Effector memory CD4-positive, alpha-beta T cell (primary cell): ENCODE measurements around the gene EFCAB14.
A peak's percentile ranks its signal among the peaks of the same experiment; 100 is the strongest.

Source experiments
- DNase-seq, 3 donors: peaks; one replicate each; pipeline ENCODE4 v3.0.0-alpha.2; 2020
- H3K27ac ChIP-seq: 2 replicates; pipeline ENCODE4 v1.7.0; 2013; ENCODE audit warnings: mild to moderate bottlenecking, low read length, moderate library complexity; ENCODE audit not compliant: insufficient read depth, poor library complexity, severe bottlenecking
- H3K27me3 ChIP-seq: replicated peaks from 2 replicates; pipeline ENCODE4 v1.7.0; 2013; ENCODE audit warnings: mild to moderate bottlenecking, low read length; ENCODE audit not compliant: insufficient read depth, control insufficient read depth, poor library complexity, severe bottlenecking
- H3K36me3 ChIP-seq: 2 replicates; pipeline ENCODE4 v1.7.0; 2013; ENCODE audit warnings: mild to moderate bottlenecking, low read length, moderate library complexity; ENCODE audit not compliant: control insufficient read depth, insufficient read depth
- H3K4me1 ChIP-seq: 2 replicates; pipeline ENCODE4 v1.7.0; 2013; ENCODE audit warnings: low read length, mild to moderate bottlenecking; ENCODE audit not compliant: control insufficient read depth, insufficient read depth, poor library complexity, severe bottlenecking
- H3K4me3 ChIP-seq: 2 replicates; pipeline ENCODE4 v1.7.0; 2013; ENCODE audit warnings: low read length, low read depth, mild to moderate bottlenecking; ENCODE audit not compliant: insufficient read depth, poor library complexity, severe bottlenecking
- H3K9me3 ChIP-seq: 2 replicates; pipeline ENCODE4 v1.7.0; 2013; ENCODE audit warnings: mild to moderate bottlenecking, low read length, moderate library complexity; ENCODE audit not compliant: control insufficient read depth
- total RNA-seq, 3 donors: gene quantifications; one replicate each; lab custom pipeline; 2026; lab: John Stamatoyannopoulos, UW

EFCAB14 gene
- total RNA-seq, result 103 to 177 (median 125) reads per million in 3 donors

GRCh38 chr1:46718727-46719622 is at the start of gene EFCAB14:
Gene EFCAB14 (minus strand): TSS chr1:46719114. CDS start chr1:46718087, 1,027 bp downstream.
- peak within 1 kb of the TSS; percentile 93 for H3K4me3 ChIP-seq
- H3K4me1 ChIP-seq, result peaks cover 22% of the 10 kb centered on the region
- H3K27ac ChIP-seq, result peak within 1 kb of the TSS; percentile 75
- no peaks in the 10 kb centered on the region for H3K27me3 ChIP-seq
- H3K9me3 ChIP-seq, result no peaks in the 10 kb centered on the region
- peaks cover 11% of the 10 kb centered on the region for H3K36me3 ChIP-seq
- peak; percentile 99 for DNase-seq

GRCh38 chr1:46768445-46768844 is 49.5 kb upstream of the EFCAB14 start:
- Histone ChIP-seq H3K4me3 (no peak overlapping the region), H3K36me3 (no peaks in the 10 kb centered on the region), H3K27ac (no peak overlapping the region), H3K4me1 (no peaks in the 10 kb centered on the region), H3K9me3 (peaks cover 11% of the 10 kb centered on the region), H3K27me3 (peaks cover 3% of the 10 kb centered on the region)
- DNase-seq, result no peak

GRCh38 chr1:46767649-46768282 is 48.9 kb upstream of the EFCAB14 start:
- Histone ChIP-seq H3K27me3 (peaks cover 3% of the 10 kb centered on the region), H3K9me3 (peaks cover 11% of the 10 kb centered on the region), H3K4me1 (no peaks in the 10 kb centered on the region), H3K36me3 (no peaks in the 10 kb centered on the region), H3K4me3 (no peak overlapping the region), H3K27ac (no peak overlapping the region)
- no peak for DNase-seq

- peaks cover 3% of the 10 kb centered on the region for H3K27me3 ChIP-seq
- H3K27ac ChIP-seq, result no peak overlapping the region
- DNase-seq, result no peak
- H3K36me3 ChIP-seq, result no peaks in the 10 kb centered on the region
- H3K4me3 ChIP-seq, result no peak overlapping the region
- no peaks in the 10 kb centered on the region for H3K9me3 ChIP-seq
- no peaks in the 10 kb centered on the region for H3K4me1 ChIP-seq
These were observed 45.5 kb upstream of the EFCAB14 start for GRCh38 chr1:46764402-46764801.

DNA sequence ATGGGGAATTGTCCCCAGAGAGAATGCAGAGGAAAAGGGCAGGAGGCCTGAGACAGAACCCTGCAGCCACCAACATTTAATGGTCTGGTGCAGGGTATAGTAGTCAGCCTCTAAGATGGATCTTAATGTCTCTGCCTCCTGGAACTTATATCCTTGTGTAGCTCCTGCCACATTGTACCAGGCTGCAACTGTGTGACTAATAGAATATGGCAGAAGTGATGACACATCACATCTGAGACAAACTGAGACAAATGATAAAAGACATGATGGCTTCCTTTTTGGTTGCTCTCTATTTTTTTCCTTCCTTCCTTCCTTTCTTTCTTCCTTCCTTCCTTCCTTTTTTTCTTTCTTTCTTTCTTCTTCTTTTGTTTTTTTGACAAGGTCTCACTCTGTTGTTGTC is 42.8 kb upstream of the EFCAB14 start:
- no peak overlapping the region for H3K27ac ChIP-seq
- no peaks in the 10 kb centered on the region for H3K27me3 ChIP-seq
- DNase-seq, result no peak
- H3K4me1 ChIP-seq, result no peaks in the 10 kb centered on the region
- H3K9me3 ChIP-seq, result no peaks in the 10 kb centered on the region
- H3K36me3 ChIP-seq, result no peaks in the 10 kb centered on the region
- H3K4me3 ChIP-seq, result no peak overlapping the region

GRCh38 chr1:46760558-46761166 is 41.7 kb upstream of the EFCAB14 start:
- Histone ChIP-seq H3K4me3 (no peak overlapping the region), H3K27ac (no peak overlapping the region), H3K27me3 (no peaks in the 10 kb centered on the region), H3K9me3 (no peaks in the 10 kb centered on the region), H3K36me3 (no peaks in the 10 kb centered on the region), H3K4me1 (no peaks in the 10 kb centered on the region)
- DNase-seq, result no peak

- no peaks in the 10 kb centered on the region for H3K9me3 ChIP-seq
- no peaks in the 10 kb centered on the region for H3K4me1 ChIP-seq
- no peak overlapping the region for H3K27ac ChIP-seq
- no peak overlapping the region for H3K4me3 ChIP-seq
- no peak for DNase-seq
- H3K36me3 ChIP-seq, result no peaks in the 10 kb centered on the region
- no peaks in the 10 kb centered on the region for H3K27me3 ChIP-seq
These were observed 39.1 kb upstream of the EFCAB14 start for GRCh38 chr1:46757956-46758528.

GRCh38 chr1:46757247-46757955 is 38.5 kb upstream of the EFCAB14 start:
- DNase-seq, result no peak
- Histone ChIP-seq H3K36me3 (no peaks in the 10 kb centered on the region), H3K27ac (no peak overlapping the region), H3K4me1 (no peaks in the 10 kb centered on the region), H3K4me3 (no peak overlapping the region), H3K27me3 (no peaks in the 10 kb centered on the region), H3K9me3 (no peaks in the 10 kb centered on the region)

DNA sequence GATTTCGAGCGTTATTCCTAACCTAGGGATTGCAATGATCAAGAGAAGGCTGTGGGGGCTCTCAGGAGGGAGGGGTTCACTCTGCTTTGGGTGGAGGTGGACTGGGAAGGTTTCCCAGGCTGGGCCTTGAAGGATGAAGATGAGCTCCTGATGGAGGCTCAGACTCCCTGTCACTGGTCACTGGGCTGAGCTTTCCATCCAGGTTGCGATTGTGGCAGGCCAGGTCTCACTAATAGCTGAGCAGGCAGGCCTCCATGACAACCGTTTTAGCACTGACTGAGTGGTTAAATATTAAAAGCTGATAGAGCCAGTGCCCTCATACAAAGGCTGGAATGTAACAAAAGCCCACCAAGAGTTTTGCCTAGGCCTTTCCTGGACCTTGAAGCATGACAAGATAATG is 36.2 kb upstream of the EFCAB14 start:
- Histone ChIP-seq H3K36me3 (no peaks in the 10 kb centered on the region), H3K27ac (no peak overlapping the region), H3K4me3 (no peak overlapping the region), H3K4me1 (no peaks in the 10 kb centered on the region), H3K9me3 (no peaks in the 10 kb centered on the region), H3K27me3 (no peaks in the 10 kb centered on the region)
- DNase-seq, result no peak
